GM21825 (cell line): Measurements from ENCODE around the gene PRDM16.
"Not testable (repeated sequence)": the region's sequence is repeated elsewhere in the genome, so short reads cannot be mapped to it uniquely, and the experiment has no call there.

Experiments
- ATAC-seq: cut with Tn5 transposase; IDR thresholded peaks from one replicate; pipeline ENCODE4 v1.9.1; 2021; ENCODE audit warnings: mild to moderate bottlenecking, moderate library complexity; ENCODE audit not compliant: unreplicated experiment

Gene PRDM16

DNA sequence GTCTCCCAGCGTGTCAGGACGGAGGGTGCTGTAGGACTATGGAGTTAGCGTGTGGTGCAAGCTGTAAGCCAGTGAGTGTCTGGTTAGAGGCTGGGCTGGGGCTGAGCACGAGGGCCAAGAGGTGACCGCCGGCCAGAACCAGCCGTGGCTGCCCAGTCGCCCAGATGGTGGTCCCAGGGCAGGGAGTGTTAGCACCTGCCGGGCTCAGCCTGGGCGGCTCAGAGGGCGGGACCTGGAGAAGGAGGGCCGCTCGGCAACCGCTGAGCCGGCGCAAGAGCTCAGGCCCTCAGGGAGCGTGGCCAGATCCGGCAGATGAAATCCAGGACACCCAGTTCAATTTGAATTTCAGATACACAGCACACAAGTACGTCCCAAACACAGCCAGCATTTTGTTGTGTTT, 87.9 kb downstream of the PRDM16 start:
- no peak for ATAC-seq

DNA sequence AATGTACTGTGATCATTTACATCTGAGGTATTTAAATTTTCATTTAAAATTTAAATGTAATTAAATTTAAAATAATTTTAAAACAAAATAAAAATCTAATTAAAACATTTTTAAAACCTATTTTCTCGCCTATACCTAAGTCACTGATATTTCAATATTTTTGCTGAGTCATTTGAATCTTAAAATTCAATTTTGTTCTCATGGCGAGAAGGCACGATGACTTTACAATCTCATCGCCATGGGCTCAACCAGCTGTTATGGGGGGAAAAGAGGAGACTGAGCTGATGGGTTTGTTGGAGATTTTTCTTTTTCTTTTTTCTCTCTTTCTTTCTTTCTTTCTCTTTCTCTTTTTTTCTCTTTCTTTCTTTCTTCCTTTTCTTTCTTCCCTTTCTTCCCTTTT, 89.3 kb downstream of the PRDM16 start:
- no peak for ATAC-seq

DNA sequence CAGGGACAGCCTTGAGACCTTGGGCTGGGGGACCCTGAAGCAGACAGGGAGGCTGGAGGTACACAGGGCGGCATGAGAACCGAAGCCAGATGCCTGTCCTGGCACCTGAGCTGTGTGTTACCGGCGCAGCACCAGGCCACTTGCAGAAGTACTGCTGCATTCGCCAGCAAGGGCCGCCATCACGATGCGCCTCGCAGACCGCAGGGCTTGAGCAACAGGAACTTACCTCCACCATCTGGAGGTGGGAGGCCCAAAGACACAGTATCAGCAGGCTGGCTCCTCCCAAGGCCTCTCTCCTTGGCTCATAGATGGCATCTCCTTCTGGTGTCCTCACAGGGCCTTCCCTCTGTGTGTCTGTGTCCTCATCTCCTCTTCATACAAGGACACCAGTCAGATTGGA, 90.1 kb downstream of the PRDM16 start:
- no peak for ATAC-seq

DNA sequence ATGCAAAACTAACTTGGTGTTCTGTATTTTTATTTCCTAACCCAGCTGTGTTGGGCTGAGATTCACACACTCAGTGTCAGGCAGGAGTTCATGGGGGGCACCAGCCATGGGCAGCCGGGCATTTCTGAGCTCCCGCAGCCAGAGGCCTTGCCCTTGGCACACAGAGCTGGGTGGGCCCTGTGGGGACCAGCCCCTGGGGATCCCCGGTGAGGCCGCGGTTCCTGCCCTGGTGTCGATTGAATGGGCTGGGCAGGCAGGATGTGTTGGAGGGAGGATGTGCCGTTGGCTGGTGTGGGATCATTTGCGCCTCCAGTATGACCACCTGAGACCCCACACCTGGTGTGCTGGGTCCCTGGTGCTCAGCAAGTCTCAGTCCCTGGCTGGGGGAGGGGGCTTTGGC, 91.0 kb downstream of the PRDM16 start:
- ATAC-seq, result no peak

DNA sequence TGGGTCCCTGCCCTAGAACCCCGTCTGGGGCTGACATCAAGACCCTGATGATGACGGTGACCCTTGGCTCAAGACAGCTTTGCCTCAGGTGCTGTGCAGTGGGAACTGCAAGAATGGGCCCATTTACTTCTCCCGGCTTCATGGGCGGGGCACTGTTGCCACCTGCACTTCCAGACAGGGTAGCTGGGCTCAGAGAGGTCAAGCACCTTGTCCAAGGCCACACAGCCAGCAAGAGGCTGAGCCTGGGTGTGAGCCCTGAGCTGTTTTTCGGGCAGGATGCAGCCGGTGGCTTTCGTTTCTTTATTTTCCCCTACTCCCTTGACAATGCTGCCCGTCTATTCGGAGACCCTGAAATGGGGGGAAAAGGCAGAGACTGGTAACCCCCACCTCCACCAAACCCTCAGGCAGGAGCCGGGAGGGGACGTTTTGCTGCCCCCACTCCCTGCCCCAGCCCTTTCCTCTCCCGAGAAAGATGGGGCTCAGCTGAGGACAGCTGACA, 91.7 kb downstream of the PRDM16 start:
- no peak for ATAC-seq

DNA sequence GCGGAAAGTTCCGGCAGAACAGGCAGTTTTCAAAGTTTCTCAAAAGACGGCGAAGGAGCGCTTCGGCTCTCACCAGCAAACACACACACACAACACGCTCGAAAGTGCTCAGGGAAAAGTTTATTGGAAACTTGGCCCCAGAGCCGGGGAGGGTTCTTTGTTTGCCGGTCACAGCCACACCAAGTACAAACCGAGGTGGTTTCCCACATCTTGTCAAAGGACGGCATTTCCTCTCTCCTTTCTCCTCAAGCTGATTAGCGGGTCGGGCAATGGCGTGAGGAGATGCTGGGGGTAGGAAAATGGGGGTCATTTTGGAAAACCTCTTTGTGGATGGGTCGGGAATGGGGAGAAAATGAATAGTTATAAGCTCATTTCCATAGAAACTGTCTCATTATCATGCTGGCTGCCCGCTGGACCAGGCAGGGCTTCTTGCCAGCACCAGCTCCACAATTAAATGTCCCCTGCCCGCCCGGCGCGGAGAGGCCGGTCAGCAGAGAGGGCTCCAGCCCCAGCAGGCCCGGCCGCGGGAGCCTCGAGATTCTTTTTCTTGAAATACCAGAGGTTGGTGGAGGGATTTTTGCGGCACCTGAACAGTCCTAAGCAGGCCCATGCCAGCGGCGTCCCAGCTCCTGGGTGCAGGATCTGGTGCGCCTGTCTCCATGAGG, 92.3 kb downstream of the PRDM16 start:
- ATAC-seq, result no peak

DNA sequence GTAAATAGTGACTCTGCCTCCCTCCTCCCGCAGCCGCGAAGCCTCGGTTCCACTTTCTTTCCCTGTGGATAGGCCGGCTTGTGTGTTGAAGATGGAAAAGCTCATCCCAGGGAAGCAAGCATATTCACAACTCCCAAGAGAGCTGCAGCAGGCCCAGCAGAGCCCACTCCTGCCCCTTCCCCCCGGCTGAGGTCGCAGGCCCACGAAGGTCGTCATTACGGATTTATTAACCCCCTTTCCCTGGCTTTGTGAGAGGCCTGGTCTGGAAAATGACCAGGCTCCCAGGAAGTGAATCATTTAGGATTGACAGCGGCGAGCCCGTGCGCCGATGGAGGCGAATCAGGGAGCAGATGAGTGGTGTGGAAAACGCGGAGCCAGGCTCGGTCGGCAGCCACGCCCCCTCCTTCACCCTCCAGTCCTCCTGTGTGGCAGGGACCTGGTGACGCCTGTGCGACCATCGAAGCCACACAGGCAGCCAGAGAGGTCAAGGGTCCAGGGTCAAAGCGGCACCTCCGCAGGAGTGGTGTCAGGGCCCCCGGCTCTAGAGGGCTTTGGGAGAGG, 93.4 kb downstream of the PRDM16 start:
- no peak for ATAC-seq

DNA sequence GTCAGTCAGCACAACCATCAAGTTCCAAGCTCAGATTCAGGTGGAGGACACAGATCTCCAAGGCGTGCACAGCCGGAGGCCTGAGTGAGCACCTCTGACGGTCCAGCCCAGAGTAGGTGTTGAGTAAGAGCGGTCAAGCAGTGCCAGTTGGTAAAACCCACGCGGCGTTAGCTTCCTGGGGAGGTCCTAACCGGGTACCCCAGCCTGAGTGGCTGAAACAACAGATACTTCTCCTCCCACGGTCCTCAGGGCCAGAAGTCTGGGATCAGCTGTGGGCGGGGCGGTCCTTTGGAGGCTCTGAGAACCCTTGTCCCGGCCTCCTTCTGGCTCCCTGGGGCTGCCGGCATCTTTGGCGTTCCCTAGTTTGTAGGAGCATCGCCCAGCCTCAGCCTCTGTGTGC, 94.4 kb downstream of the PRDM16 start:
- ATAC-seq, result no peak

DNA sequence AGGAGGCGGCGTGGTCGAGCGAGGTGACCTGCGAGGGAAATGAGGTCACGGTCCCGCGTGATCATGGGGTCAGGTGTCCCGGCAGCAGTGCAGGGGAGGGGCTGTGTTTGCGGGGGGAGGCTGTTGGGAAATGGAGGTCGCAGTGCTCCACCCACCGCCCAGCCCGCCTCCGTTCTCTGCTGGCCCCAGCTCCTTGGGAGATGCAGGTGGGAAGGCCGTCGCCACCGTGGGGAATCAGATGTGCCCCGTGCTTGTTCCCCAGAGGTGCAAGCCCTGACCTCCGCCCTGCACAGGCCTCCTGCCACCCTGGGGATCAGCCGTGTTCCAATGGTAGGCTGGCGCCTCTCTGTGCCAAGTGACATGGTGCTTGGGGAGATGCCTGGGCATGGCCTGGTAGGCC, 95.7 kb downstream of the PRDM16 start:
- no peak for ATAC-seq

DNA sequence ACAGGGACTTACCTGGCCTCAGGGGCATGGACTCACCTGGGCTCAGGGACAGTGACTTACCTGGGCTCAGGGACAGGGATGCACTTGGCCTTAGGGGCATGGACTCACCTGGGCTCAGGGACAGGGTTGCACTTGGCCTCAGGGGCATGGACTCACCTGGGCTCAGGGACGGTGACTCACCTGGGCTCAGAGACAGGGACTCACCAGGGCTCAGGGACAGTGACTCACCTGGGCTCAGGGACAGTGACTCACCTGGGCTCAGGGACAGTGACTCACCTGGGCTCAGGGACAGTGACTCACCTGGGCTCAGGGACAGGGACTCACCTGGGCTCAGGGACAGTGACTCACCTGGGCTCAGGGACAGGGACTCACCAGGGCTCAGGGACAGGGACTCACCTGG, 96.2 kb downstream of the PRDM16 start:
- not testable (repeated sequence) for ATAC-seq

DNA sequence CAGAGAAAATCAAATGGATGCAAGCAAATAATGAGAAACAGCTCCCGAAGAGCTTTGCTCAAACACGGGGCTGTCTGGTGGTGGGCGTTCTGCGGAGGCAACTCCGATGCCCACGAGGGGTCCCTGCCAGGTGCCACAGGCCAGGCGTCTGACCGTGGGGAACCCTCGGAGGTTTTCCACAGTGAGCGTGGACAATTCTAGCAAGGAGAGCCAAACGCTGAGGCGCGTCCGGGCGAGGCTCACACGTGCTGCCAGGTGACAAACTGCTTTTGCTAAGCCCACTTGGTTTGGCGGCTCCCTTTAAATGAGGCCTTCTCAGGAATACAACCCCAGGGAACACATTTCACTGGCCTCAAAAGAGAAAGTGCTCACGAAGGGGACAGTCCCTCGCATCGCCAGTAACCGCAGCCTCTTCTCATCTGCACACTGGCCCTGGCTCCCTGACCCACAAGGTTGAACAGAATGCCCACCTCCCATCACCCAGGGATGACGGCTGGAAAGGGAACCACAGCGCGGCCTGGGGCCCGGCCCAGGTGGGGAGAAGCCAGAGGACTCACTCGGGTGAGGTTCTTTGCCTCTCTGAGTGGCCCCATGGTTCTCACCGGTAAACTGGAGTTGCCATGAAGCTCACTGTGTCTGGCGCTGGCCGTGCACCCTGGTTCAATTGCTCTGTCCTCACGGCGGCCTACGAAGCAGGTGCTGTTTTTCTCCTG, 97.4 kb downstream of the PRDM16 start:
- no peak for ATAC-seq

DNA sequence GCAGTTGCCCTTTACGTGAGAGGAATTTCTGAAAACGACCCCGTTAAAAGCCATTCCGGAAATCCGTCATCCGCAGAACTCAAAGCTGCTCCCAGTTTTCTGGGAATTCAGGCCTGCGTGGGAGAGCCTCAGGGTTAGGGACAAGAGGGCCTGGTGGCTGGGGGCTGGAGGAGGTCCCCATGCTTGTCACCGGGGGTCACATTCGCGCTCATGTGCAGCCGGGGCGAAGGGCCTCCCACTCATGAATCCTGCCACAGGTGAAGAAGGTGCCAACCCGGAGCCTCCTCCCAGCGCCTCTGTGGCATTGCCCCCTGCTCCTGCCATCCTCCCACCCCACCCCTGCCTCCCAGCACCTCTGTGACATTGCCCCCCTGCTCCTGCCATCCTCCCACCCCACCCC, 98.3 kb downstream of the PRDM16 start:
- ATAC-seq, result no peak

DNA sequence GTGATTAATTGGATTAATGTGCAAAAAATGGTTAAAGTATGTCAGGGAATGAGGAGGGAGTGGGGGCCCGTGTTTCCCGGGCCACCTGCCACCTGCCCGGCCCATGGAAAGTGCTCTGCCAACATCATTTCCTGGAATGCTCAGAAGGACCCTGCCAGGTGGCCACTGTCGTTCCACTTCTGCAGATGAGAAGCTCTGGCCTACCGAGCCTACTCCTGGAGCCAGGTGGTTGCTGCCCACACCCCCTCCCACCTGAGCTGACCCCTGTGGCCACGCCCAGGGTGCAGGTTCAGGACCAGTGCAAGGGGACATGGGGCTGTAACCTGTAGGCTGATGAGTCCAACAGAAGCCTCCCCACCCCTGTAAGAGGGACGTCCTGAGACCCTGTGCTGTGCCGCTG, 99.7 kb downstream of the PRDM16 start:
- ATAC-seq, result no peak

DNA sequence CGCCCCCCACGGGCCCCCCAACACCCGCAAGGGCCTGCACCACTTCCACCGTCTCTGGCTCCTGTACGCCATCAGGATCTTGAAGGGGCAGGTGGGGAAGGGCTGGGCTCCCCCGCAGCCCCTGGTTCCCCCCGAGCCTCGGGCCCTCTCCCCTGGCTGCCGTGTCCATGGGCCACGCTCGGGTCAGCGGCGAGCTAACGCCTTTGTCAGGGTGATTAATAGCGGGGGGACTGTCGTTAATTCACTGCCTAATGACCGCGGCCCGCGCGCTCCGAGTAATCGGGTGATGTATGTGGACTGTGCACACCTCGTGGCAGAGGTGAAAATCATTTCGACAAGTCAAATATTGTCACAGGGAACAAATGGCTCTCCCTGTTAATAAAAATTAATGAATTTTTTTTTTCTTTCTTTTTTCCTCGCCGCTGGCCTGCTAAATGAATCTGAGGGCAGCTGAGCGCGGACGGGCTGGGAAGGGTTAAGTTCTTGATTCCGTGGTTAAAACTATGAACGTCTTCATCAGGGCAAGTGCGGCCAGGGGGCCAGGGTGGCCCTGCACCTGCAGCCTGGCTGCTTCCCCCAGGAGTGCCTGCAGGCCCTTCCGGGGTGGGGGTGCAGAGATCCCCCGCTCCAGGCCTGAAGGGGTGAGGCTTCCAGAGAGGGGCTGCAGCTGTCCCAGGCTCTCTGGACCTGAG, 100.8 kb downstream of the PRDM16 start:
- no peak for ATAC-seq

DNA sequence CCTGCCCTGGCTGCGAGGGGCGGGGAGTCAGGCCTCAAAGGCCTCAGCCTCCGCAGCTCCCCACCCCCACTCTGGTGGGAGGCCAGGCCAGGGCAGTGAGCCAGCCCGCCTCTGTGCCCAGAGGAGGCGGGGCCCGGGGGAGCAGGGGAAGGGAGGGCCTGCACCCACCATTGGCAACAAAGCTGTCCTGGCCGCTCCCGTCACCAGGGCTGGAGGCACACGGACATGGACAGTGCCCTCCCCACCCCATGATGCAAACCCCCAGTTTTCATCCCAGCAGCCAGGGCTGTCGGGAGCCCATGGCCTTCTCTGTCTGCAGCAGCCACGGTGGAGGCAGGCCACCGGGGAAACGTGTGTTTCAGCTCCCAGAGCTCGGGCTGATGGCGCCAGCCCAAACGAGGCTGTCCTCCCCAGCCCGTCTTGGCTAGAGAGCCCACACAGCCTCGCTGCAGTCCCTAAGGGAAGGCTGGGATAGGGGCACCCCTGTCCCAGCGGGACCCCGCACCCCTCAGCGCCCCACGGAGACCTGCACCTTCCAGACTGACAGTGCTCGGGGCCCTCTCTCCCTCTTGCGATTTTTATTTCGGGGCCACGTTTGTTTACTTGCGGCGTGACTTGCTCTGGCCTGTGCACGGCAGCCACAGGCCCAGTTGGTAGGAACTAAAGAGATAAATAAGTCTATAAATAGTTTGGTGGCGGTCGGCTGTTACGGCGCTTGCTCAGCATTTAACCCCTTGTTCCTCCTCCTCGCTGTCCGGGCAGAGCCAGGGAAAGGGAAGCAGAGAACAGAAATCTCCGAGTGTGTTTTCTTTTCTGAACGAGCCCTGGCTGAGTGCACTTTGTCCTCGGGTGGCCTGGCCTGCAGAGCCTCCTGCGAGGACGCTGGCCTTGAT, 101.8 kb downstream of the PRDM16 start:
- no peak for ATAC-seq

DNA sequence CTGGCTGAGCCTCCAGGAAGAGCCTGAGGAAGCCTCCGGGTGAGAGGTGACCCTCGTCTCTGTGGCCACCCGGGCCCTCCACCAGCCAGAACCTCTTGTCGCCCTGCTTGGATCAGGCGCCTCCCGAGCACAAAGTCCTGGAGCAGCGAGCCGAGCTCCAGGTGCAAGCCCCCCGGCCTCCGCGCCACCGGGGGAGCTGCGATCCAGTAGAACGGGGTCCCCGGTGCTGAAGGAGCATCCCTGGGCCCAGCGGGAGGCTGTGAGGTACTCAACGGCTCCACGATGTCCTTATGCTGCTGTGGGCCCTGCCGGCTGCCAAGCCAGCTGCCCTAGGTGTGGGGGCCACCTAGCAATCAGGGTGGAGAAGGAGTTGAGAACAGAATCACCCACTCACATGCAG, 102.8 kb downstream of the PRDM16 start:
- no peak for ATAC-seq

DNA sequence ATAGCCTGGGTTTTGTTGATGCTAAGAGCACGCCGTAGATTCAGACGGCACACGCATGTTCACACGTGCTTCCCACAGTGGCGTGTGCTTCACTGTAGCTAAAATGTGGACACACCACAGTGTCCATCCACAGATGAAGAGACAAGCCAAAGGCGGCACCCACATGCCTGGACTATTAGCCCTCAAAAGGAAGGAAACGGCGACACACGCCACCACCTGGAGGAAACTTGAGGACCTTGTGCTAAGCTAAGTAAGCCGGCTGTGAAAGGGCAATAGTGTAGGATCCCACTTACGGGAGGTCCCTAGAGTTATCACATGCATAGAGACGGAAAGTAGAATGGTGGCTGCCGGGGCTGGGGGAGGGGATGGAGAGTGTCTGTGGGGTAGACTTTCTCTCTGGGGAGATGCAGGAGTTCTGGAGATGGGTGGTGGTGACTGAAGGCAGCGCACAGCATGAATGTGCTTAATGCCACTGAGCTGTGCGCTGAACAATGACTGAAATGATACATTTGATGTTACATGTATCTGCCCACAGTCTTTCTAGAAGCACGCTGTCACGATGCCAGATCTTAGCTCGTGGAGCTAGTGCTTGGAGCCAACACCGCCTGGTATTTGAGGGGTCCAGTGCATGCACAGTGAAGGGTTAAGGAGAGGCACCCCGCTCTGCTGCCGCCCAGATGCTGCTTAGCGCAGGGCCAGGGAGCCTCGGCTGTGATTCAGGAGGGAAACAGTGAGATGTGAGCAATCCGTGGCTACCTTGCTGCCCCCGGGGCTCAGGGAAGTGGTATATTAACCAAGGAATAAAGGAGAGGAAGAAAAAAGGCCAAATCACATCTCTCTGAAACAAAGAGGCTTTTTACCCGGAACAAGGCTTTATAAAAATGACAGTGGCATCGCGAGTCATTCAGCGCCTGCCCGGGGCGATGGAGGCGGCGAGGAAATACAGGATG, 103.7 kb downstream of the PRDM16 start:
- ATAC-seq, result no peak

DNA sequence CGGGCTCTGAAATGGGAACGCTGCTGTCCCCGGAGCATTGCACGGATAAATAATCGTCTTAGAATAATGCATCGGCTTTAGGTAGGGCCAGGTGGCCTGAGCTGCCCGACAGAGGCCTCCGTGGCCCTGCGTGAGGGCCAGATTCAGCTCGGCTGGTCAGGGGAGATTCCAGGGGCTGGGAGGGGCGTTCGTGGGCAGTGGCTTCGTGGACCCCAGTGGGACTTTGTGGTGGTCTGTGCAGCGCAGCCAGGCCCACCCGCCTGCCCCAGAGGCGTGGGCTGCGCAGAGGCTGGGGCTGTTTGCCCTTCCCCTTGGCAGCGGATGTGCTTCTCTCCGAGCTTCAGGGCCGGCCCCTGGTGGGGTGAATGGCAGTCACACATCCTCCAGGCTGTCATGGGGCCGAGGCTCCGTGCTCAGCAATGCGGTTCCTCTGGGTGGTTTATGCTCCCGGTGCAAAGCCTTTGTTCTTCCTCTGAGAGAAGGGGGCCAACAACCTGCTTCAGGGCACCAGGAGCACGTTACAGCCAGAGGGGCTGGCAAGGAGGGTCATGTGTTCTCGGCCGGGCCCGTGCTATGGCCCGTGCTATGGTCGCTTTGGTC, 104.5 kb downstream of the PRDM16 start:
- no peak for ATAC-seq
